OCI-LY7 (cell line): Measurements from ENCODE around the gene PRR18.

Experiments used
- EZH2phosphoT487 ChIP-seq: fragments of 200-600 bp; sonication (generic); IDR thresholded peaks from 2 replicates; pipeline ENCODE4 v1.6.1; 2018; ENCODE audit warnings: low read depth, borderline replicate concordance, mild to moderate bottlenecking, mixed run types, antibody characterized with exemption, low read length, moderate library complexity, mixed read lengths
- TF ChIP-seq, protein P1 (sequence below): fragments of 200-600 bp; sonication (generic); conservative IDR thresholded peaks from 2 replicates; pipeline ENCODE4 v1.5.1; 2014; ENCODE audit warnings: mild to moderate bottlenecking, antibody characterized with exemption, low read length, moderate library complexity, mixed read lengths

DNA sequence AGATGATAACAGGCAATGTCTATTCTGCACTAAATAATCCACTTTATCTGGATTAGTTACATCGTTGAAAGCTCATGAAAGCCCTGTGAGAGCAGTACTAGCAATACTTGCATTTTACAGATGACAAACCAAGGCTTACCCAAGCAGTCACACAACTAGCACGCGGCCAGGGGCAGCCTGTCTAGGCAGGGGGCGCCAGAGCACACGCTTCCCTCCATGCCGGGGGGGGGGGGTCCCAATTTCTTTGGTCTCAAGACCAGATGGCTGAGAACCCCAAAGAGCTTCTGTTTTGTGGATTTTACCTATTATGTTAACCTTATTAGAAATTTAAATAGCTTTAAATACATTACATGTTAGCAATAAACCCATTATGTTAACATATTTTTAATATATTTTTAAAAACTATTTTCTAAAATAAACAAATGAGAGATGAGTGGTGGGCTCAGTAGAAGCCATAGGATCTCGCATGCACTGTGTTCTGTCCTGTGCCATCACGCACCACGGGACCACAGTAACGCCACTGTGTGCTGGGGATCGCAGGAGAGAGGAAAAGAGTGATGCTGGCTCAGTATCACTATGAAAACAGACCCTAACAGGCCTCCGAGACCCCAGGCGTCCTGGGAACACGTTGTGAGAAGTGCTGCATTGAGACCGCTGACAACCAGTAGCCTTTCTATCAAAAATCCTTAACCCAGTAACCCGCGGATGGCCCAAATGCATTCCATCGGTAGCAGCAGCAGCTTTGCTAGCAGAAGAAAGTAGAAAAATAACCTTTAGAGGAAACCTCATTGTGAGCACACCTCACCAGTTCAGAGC lies 5.3 kb upstream of the PRR18 start:
- TF ChIP-seq, protein P1, sequence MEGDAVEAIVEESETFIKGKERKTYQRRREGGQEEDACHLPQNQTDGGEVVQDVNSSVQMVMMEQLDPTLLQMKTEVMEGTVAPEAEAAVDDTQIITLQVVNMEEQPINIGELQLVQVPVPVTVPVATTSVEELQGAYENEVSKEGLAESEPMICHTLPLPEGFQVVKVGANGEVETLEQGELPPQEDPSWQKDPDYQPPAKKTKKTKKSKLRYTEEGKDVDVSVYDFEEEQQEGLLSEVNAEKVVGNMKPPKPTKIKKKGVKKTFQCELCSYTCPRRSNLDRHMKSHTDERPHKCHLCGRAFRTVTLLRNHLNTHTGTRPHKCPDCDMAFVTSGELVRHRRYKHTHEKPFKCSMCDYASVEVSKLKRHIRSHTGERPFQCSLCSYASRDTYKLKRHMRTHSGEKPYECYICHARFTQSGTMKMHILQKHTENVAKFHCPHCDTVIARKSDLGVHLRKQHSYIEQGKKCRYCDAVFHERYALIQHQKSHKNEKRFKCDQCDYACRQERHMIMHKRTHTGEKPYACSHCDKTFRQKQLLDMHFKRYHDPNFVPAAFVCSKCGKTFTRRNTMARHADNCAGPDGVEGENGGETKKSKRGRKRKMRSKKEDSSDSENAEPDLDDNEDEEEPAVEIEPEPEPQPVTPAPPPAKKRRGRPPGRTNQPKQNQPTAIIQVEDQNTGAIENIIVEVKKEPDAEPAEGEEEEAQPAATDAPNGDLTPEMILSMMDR, result peak; percentile 96
- TF ChIP-seq EZH2phosphoT487, result no peak
